ENCODE results near the gene L2HGDH. TPM values are rescaled to one million over a fixed set of nuclear protein-coding genes. Genes with fewer than 3 reads are reported as not detected.
A peak's percentile ranks its signal among the peaks of the same experiment; 100 is the strongest.

The L2HGDH gene
- total and polyA plus RNA-seq, 2 of the 4 experiments (the other 2 are of a cell fraction) = 3.1 to 3.8 TPM

DNA sequence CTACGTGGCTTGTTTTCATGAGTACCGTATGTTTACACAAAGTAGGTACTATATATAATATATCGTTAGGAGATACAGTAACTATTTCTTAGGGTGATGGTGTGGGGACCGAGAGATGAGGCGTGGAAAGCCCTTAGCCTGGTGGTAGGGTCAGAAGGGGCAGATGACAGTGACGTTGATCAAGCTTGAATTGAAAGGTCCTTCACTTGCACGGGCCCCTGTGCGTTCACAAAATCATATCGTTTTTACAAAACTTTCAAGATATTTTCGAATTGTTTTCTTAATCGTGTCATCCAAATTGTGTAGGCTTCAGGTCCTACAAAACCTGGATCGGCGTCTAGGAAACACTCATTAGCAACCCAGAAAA is 79.8 kb downstream of the L2HGDH start:
- Histone ChIP-seq H3K9me1 (ENCODE audit: insufficient read depth, low read length) (no peaks in the 10 kb centered on the region), H2BK5ac (ENCODE audit: low read depth, low read length, poor library complexity, severe bottlenecking) (peak overlapping the region; percentile 84), H4K91ac (ENCODE audit: insufficient read depth, low read depth, low read length) (peak overlapping the region; percentile 95), H3K27me3 (ENCODE audit: control insufficient read depth, insufficient read depth, low read length) (no peaks in the 10 kb centered on the region), H3K18ac (ENCODE audit: low read depth, low read length) (peak overlapping the region; percentile 73), H4K20me1 (ENCODE audit: insufficient read depth, low read length) (peaks cover 24% of the 10 kb centered on the region), H3K79me1 (ENCODE audit: low read depth in 1 of 2, low read length in 2 of 2) (peaks cover 0 to 40% of the 10 kb centered on the region in 2 experiments; a peak in 2 of 4 replicates), H2BK20ac (ENCODE audit: low read depth, low read length) (peak overlapping the region; percentile 69; the same call in 1 of the 2 replicates), H3K36me3 (ENCODE audit: control insufficient read depth, insufficient read depth, low read length) (no peaks in the 10 kb centered on the region), H4K8ac (ENCODE audit: low read depth in 2 of 2, low read length in 2 of 2) (peak overlapping the region; percentile 94 to 98), H2AK9ac (replicated peaks; ENCODE audit: low read depth, low read length, poor library complexity) (peak overlapping the region; percentile 89), H2AK5ac (ENCODE audit: low read depth, low read length) (peak overlapping the region; percentile 54; the same call in 1 of the 2 replicates), H3K4me3 (ENCODE audit: insufficient read depth, low read depth, low read length) (peak overlapping the region; percentile 88), H3K27ac (ENCODE audit: insufficient read depth, low read length) (peak overlapping the region; percentile 91), H3K23ac (ENCODE audit: low read depth, low read length) (peak overlapping the region; percentile 97), H3K56ac (ENCODE audit: extremely low read depth, insufficient read depth, low read length) (peak overlapping the region; percentile 97), H3K4me1 (ENCODE audit: control insufficient read depth, insufficient read depth, low read length) (peaks cover 1% of the 10 kb centered on the region; the same call in 1 of the 2 replicates), H3K4me2 (ENCODE audit: low read depth, low read length) (peak overlapping the region; percentile 81), H3K4ac (ENCODE audit: low read depth, low read length) (peak overlapping the region; percentile 99), H2BK120ac (ENCODE audit: low read depth, low read length) (peak overlapping the region; percentile 90), H3K9ac (ENCODE audit: low read depth, low read length) (peak overlapping the region; percentile 84), H3K9me3 (ENCODE audit: control insufficient read depth, insufficient read depth, low read length) (no peaks in the 10 kb centered on the region), H2BK15ac (ENCODE audit: low read depth, low read length) (peak overlapping the region; percentile 59), H4K5ac (ENCODE audit: low read depth, low read length) (peak overlapping the region; percentile 93), H2AFZ (replicated peaks; ENCODE audit: low read length, poor library complexity) (peak overlapping the region; percentile 99), H3K14ac (replicated peaks; ENCODE audit: low read depth, low read length) (peak overlapping the region; percentile 99)
- intact Hi-C loops (cut with micrococcal nuclease) = loop anchor here (10.0 kb wide), 1 partner anchor 303 kb away; the partner anchor contains the start of gene MAP4K5
- no CpG with 5 or more reads among the region's 13 CpGs for WGBS, 2 experiments (ENCODE audit: extremely low coverage in 2 of 2, insufficient read length in 1 of 2)
- no peak for DNase-seq
- BruUV-seq (replicated peaks) = no TSS peak
- ChIA-PET POLR2A (ENCODE audit: unreplicated experiment) (no interaction called here), CTCF (no interaction called here)
- dilution Hi-C loops (cut with HindIII; ENCODE audit: low sequenced_read_pairs, unreplicated experiment) = no loop called here
- in situ Hi-C loops (cut with MboI; ENCODE audit: low sequenced_read_pairs) = no loop called here
- TF ChIP-seq RFX5 (IDR thresholded peaks at IDR 0.05; ENCODE audit: low read depth, low read length) (no peak), MXI1 (IDR thresholded peaks at IDR 0.05; ENCODE audit: borderline replicate concordance, low read depth, low read length) (no peak), SMC3 (IDR thresholded peaks at IDR 0.05; ENCODE audit: low read depth, low read length) (no peak), ELK1 (IDR thresholded peaks at IDR 0.05; ENCODE audit: borderline replicate concordance, low read depth, low read length) (no peak), BHLHE40 (IDR thresholded peaks at IDR 0.05; ENCODE audit: low read depth, low read length) (no peak), RAD21 (IDR thresholded peaks at IDR 0.05; ENCODE audit: low read length) (no peak), CTCF (conservative IDR thresholded peaks at IDR 0.05; ENCODE audit: low read depth, low read length) (no peak), CHD1 (IDR thresholded peaks at IDR 0.05; ENCODE audit: low read depth, low read length) (no peak), POLR2A (IDR thresholded peaks at IDR 0.05; ENCODE audit: low read depth, low read length) (no peak), NFE2L2 (IDR thresholded peaks at IDR 0.05; ENCODE audit: low read depth, low read length) (no peak), RCOR1 (IDR thresholded peaks at IDR 0.05; ENCODE audit: insufficient replicate concordance, low read length) (no peak), MAZ (IDR thresholded peaks at IDR 0.05; ENCODE audit: borderline replicate concordance, low read depth, low read length) (no peak), MAFK (IDR thresholded peaks at IDR 0.05; ENCODE audit: low read depth, low read length) (no peak), CEBPB (IDR thresholded peaks at IDR 0.05; ENCODE audit: low read depth, low read length) (no peak), FOS (IDR thresholded peaks at IDR 0.05; ENCODE audit: low read depth, low read length) (no peak)
- TF ChIP-seq, protein P1, sequence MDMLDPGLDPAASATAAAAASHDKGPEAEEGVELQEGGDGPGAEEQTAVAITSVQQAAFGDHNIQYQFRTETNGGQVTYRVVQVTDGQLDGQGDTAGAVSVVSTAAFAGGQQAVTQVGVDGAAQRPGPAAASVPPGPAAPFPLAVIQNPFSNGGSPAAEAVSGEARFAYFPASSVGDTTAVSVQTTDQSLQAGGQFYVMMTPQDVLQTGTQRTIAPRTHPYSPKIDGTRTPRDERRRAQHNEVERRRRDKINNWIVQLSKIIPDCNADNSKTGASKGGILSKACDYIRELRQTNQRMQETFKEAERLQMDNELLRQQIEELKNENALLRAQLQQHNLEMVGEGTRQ (IDR thresholded peaks at IDR 0.05; ENCODE audit: low read depth, low read length) = no peak
- no peak for ATAC-seq (ENCODE audit: low read depth)

Measured in IMR-90 (cell line).